Muscle of back (tissue), 11 donors: ENCODE results near the gene GALNT9. TPM values are rescaled to one million over a fixed set of nuclear protein-coding genes. Genes with fewer than 3 reads are reported as not detected.
"Not testable (repeated sequence)": the region's sequence is repeated elsewhere in the genome, so short reads cannot be mapped to it uniquely, and the experiment has no call there.

Experiments
- DNase-seq, 3 donors: peaks; one replicate each; pipeline versions ENCODE4 v3.0.0 to v3.0.0-alpha.2; 2013
- polyA plus RNA-seq, 10 donors: library from polyadenylated mRNA; unstranded; fragments of 120-200 nt; gene quantifications; one replicate each; pipeline ENCODE4 v1.2.1, GENCODE V29; 2013; ENCODE audit not compliant: insufficient read length in 10 of 10

Gene GALNT9
- polyA plus RNA-seq, 10 donors, result 0.84 to 2.9 (median 1.6) TPM

DNA sequence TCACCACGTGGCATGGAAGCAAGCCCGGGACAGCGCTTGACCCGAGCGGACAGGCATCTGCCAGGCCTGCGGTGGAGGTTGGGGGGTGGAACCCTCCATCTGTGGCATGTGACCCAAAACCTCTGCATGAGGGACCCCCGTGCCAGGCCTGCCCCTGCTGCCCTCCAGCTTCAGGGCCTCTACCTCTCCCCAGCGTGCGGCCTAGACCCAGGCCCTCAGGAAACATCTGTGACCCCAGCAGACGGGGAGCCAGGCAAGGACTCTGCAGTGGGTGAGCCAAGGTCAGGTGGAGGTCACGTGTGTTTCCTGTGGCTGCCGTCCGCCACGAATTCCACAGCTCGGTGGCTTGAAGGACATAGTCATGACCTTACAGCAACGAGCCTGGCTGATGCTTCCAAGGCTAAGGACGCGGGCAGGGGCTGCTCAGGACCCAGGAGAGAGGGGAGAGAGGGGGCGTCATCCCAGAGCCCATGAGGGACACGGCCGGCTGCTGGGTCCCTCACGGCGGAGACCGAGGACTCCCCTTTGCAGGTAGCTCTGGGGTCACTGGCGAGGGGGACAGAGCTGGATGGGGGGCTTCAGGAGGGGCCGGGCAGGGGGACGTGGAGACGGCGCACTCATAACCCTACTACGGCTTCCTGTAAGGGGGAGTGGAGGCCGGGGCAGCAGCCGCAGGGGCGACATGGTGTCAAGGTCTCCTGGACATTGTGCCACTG, 91.5 kb downstream of the GALNT9 start:
- DNase-seq, result no peak

- no peak for DNase-seq
These were observed 92.2 kb downstream of the GALNT9 start for GRCh38 chr12:132236930-132237771.

GRCh38 chr12:132236129-132236929, 93.1 kb downstream of the GALNT9 start:
- no peak for DNase-seq

- DNase-seq, result no peak
These were observed 94.1 kb downstream of the GALNT9 start for GRCh38 chr12:132235116-132235820.

GRCh38 chr12:132230381-132230780, 99.0 kb downstream of the GALNT9 start:
- DNase-seq, result no peak

GRCh38 chr12:132229926-132230325, 99.5 kb downstream of the GALNT9 start:
- DNase-seq, result no peak

GRCh38 chr12:132229193-132229760, 100.1 kb downstream of the GALNT9 start:
- no peak for DNase-seq

- peak in 2 of 3 donors; percentile 9 to 47 for DNase-seq
These were observed 100.8 kb downstream of the GALNT9 start for GRCh38 chr12:132228476-132229192.

- no peak for DNase-seq
These were observed 101.5 kb downstream of the GALNT9 start for GRCh38 chr12:132227782-132228475.

- no peak for DNase-seq
These were observed 102.3 kb downstream of the GALNT9 start for GRCh38 chr12:132227118-132227517.

DNA sequence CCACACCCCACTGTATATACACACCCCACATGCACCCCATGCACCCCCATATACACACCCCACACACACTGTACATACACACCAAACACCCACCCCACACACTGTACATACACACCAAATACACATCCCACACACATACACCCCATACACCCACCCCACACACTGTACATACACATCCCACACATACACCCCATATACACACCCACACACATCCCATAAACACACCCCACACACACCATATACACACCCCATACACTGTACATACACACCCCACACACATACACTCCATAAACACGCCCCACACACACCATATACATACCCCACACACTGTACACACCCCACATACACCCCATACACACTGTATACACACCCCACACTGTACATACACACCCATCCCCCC, 102.8 kb downstream of the GALNT9 start:
- DNase-seq, result no peak

GRCh38 chr12:132225214-132225613, 104.2 kb downstream of the GALNT9 start:
- no peak for DNase-seq

- DNase-seq, result no peak
These were observed 104.9 kb downstream of the GALNT9 start for GRCh38 chr12:132224484-132224883.

DNA sequence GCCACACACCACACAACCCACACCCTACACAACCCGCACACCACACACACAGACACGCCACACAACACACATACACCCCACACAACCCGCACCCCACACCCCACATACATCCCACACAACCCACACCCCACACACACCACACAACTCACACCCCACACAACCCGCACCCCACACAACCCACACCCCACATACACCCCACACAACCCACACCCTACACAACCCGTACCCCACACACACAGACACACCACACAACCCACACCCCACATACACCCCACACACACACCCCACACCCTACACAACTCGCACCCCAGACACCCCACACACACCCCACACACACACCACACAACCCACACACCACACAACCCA, 106.6 kb downstream of the GALNT9 start:
- no peak for DNase-seq

- DNase-seq, result peak in 1 of 3 donors; percentile 30
These were observed 107.1 kb downstream of the GALNT9 start for GRCh38 chr12:132222096-132222807.

- not testable (repeated sequence) for DNase-seq
These were observed 109.6 kb downstream of the GALNT9 start for GRCh38 chr12:132219761-132220160.

DNA sequence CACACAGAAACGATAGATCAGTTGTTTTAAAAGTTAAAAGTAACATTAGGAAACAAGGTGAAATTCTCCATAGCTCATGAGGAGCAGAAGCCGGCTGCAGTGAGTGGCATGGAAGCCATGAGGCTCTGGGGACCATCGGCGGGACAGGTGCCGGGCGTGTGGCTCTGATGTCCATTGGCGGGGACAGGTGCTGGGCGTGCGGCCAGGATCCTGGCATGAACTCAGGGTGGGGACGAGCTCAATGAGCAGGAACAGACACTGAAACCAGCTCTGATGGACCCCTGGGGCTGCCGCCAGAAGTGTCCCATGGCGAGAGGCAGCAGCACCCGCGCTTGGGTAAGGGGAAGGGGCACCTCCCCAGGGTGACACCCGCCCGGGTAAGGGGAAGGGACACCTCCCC, 110.1 kb downstream of the GALNT9 start:
- peak; percentile 49 to 65 (median 58) for DNase-seq

- DNase-seq, result peak in 1 of 3 donors; percentile 26
These were observed 110.5 kb downstream of the GALNT9 start for GRCh38 chr12:132218915-132219314.

- DNase-seq, result no peak
These were observed 110.9 kb downstream of the GALNT9 start for GRCh38 chr12:132218527-132218875.
